ENCODE results near the gene JAKMIP1. TPM values are rescaled to one million over a fixed set of nuclear protein-coding genes. Genes with fewer than 3 reads are reported as not detected.
A peak's percentile ranks its signal among the peaks of the same experiment; 100 is the strongest.

JAKMIP1 gene
- total RNA-seq, 1 experiment from 2014 or later = not detected

- no peak overlapping the region for H3K4me2 ChIP-seq (ENCODE audit: low read length)
- 0 out of 2 replicates have a peak, but pooled peaks cover 5% of the 10 kb centered on the region for H3K27me3 ChIP-seq (ENCODE audit: insufficient read depth, low read length)
- DNase-seq (ENCODE audit: low read depth, low spot score) (no peak), ATAC-seq (peak; percentile 40; the same call in 1 of the 2 replicates)
- H3K9me3 ChIP-seq (ENCODE audit: control insufficient read depth in 1 of 2, insufficient read depth in 1 of 2, low read depth in 1 of 2, low read length in 2 of 2) = no peaks in the 10 kb centered on the region
- H3K27ac ChIP-seq (ENCODE audit: low read depth, low read length) = no peak overlapping the region
- H2AFZ ChIP-seq (ENCODE audit: low read depth, low read length, poor library complexity, severe bottlenecking) = no peak overlapping the region
- H3K4me3 ChIP-seq (replicated peaks in 1 of 2; ENCODE audit: low read depth in 1 of 2, low read length in 2 of 2) = no peak overlapping the region
- no TSS peak for BruUV-seq (replicated peaks)
- H3K79me2 ChIP-seq (ENCODE audit: insufficient read depth, low read length) = no peaks in the 10 kb centered on the region
- no peaks in the 10 kb centered on the region for H3K9me2 ChIP-seq (ENCODE audit: insufficient read depth)
- TF ChIP-seq RAD21 (IDR thresholded peaks at IDR 0.05; ENCODE audit: low read depth) = no peak
- TF ChIP-seq YY1 (IDR thresholded peaks at IDR 0.05; ENCODE audit: extremely low read depth, insufficient replicate concordance, low read depth, low read length) = no peak
- no peak for TF ChIP-seq SRF (IDR thresholded peaks at IDR 0.05; ENCODE audit: low read depth)
- no peak for TF ChIP-seq CBX3 (IDR thresholded peaks at IDR 0.05; ENCODE audit: low read depth)
- no peak for TF ChIP-seq ZNF274 (IDR thresholded peaks at IDR 0.05; ENCODE audit: low read depth, low read length)
- TF ChIP-seq, protein P1, sequence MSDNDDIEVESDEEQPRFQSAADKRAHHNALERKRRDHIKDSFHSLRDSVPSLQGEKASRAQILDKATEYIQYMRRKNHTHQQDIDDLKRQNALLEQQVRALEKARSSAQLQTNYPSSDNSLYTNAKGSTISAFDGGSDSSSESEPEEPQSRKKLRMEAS (IDR thresholded peaks at IDR 0.05) = no peak; the same call in 1 of the 2 replicates
- no peak for TF ChIP-seq EGR1 (IDR thresholded peaks at IDR 0.05; ENCODE audit: low read depth)
- no peak for TF ChIP-seq SIN3A (IDR thresholded peaks at IDR 0.05; ENCODE audit: low read depth)
- TF ChIP-seq SP1 (IDR thresholded peaks at IDR 0.05; ENCODE audit: low read depth) = no peak
- no peak for TF ChIP-seq CEBPB (IDR thresholded peaks at IDR 0.05; ENCODE audit: low read depth)
- ChIA-PET POLR2A (no interaction called here), CTCF (interaction anchor here (0.9 to 2.4 kb wide), 3 partner anchors 9 to 319 kb away, joined by 3 to 12 read pairs (median 6); no protein-coding TSS in a partner anchor), RAD21 (ENCODE audit: low non-redundant PET in 1 of 2, low total read pairs in 2 of 2, uncharacterized antibody in 2 of 2, unreplicated experiment in 2 of 2) (no interaction called here)
- no peaks in the 10 kb centered on the region for H3K4me1 ChIP-seq (ENCODE audit: control insufficient read depth in 1 of 2, insufficient read depth in 2 of 2, low read length in 2 of 2)
- no peaks in the 10 kb centered on the region for H4K20me1 ChIP-seq (ENCODE audit: insufficient read depth)
- no peaks in the 10 kb centered on the region for H3K36me3 ChIP-seq (ENCODE audit: control insufficient read depth in 1 of 2, insufficient read depth in 2 of 2, low read length in 2 of 2)
- H3K9ac ChIP-seq (ENCODE audit: low read length) = no peak overlapping the region
- intact Hi-C loops (cut with micrococcal nuclease) = no loop called here
Observed at GRCh38 chr4:6011686-6012085, 188.7 kb downstream of the JAKMIP1 start.

DNA sequence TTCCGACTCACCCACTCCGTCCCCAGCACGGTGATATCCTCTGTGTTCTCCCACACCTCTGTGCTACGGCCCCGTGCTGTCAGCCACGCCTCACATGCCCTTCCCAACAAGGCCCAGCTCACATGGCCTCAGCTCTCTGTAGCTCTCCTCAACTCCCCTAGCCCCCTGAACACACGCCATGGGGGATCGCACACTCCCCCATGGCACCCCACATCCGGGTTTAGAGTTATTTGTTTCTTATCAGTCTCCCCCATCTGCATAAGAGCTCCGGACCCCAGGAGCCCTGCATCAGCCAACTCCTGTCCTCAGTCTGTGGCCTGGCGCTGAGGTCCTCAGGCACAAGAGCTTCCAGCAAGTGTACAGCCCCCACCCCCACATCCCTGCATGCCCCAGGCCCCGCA lies 189.1 kb downstream of the JAKMIP1 start:
- no peaks in the 10 kb centered on the region for H3K9me3 ChIP-seq (ENCODE audit: control insufficient read depth in 1 of 2, insufficient read depth in 1 of 2, low read depth in 1 of 2, low read length in 2 of 2)
- no peak overlapping the region for H3K9ac ChIP-seq (ENCODE audit: low read length)
- no peak for ATAC-seq
- CTCF ChIA-PET = interaction anchor here (0.7 to 2.4 kb wide), 4 partner anchors 9 to 323 kb away, joined by 3 to 12 read pairs (median 4); no protein-coding TSS in a partner anchor
- H3K27ac ChIP-seq (ENCODE audit: low read depth, low read length) = no peak overlapping the region
- H3K4me3 ChIP-seq (replicated peaks in 1 of 2; ENCODE audit: low read depth in 1 of 2, low read length in 2 of 2) = no peak overlapping the region
- RAD21 ChIA-PET (ENCODE audit: low non-redundant PET in 1 of 2, low total read pairs in 2 of 2, uncharacterized antibody in 2 of 2, unreplicated experiment in 2 of 2) = no interaction called here
- H3K27me3 ChIP-seq (ENCODE audit: insufficient read depth, low read length) = 0 out of 2 replicates have a peak, but pooled peaks cover 5% of the 10 kb centered on the region
- H3K36me3 ChIP-seq (ENCODE audit: control insufficient read depth in 1 of 2, insufficient read depth in 2 of 2, low read length in 2 of 2) = no peaks in the 10 kb centered on the region
- H3K79me2 ChIP-seq (ENCODE audit: insufficient read depth, low read length) = no peaks in the 10 kb centered on the region
- no peaks in the 10 kb centered on the region for H4K20me1 ChIP-seq (ENCODE audit: insufficient read depth)
- H2AFZ ChIP-seq (ENCODE audit: low read depth, low read length, poor library complexity, severe bottlenecking) = no peak overlapping the region
- no peak for DNase-seq (ENCODE audit: low read depth, low spot score)
- H3K9me2 ChIP-seq (ENCODE audit: insufficient read depth) = no peaks in the 10 kb centered on the region
- no peak overlapping the region for H3K4me2 ChIP-seq (ENCODE audit: low read length)
- no TSS peak for BruUV-seq (replicated peaks)
- intact Hi-C loops (cut with micrococcal nuclease) = no loop called here
- POLR2A ChIA-PET = no interaction called here
- H3K4me1 ChIP-seq (ENCODE audit: control insufficient read depth in 1 of 2, insufficient read depth in 2 of 2, low read length in 2 of 2) = no peaks in the 10 kb centered on the region
- TF ChIP-seq POLR2A (IDR thresholded peaks at IDR 0.05; ENCODE audit: borderline replicate concordance, extremely low read depth, insufficient read depth, insufficient read length) (no peak), ZNF274 (IDR thresholded peaks at IDR 0.05; ENCODE audit: low read depth, low read length) (no peak), SIN3A (IDR thresholded peaks at IDR 0.05; ENCODE audit: low read depth) (no peak), CEBPB (IDR thresholded peaks at IDR 0.05; ENCODE audit: low read depth) (no peak), POLR2AphosphoS5 (IDR thresholded peaks at IDR 0.05; ENCODE audit: low read depth, low read length) (no peak), TCF7L2 (IDR thresholded peaks at IDR 0.05; ENCODE audit: borderline replicate concordance, extremely low read depth, insufficient read depth, insufficient read length) (no peak), CTCF (IDR thresholded peaks at IDR 0.05 in 2 of 3, conservative IDR thresholded peaks at IDR 0.05 in 1 of 3; ENCODE audit: borderline replicate concordance in 1 of 3, insufficient read depth in 1 of 3, low read depth in 2 of 3, low read length in 2 of 3) (no peak), RAD21 (IDR thresholded peaks at IDR 0.05; ENCODE audit: low read depth) (no peak), FOSL1 (IDR thresholded peaks at IDR 0.05; ENCODE audit: low read depth) (no peak), SP1 (IDR thresholded peaks at IDR 0.05; ENCODE audit: low read depth) (no peak)
- TF ChIP-seq, protein P1 (IDR thresholded peaks at IDR 0.05) = no peak
- TF ChIP-seq, protein P2, sequence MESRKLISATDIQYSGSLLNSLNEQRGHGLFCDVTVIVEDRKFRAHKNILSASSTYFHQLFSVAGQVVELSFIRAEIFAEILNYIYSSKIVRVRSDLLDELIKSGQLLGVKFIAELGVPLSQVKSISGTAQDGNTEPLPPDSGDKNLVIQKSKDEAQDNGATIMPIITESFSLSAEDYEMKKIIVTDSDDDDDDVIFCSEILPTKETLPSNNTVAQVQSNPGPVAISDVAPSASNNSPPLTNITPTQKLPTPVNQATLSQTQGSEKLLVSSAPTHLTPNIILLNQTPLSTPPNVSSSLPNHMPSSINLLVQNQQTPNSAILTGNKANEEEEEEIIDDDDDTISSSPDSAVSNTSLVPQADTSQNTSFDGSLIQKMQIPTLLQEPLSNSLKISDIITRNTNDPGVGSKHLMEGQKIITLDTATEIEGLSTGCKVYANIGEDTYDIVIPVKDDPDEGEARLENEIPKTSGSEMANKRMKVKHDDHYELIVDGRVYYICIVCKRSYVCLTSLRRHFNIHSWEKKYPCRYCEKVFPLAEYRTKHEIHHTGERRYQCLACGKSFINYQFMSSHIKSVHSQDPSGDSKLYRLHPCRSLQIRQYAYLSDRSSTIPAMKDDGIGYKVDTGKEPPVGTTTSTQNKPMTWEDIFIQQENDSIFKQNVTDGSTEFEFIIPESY (IDR thresholded peaks at IDR 0.05; ENCODE audit: extremely low read depth, insufficient replicate concordance, low read length) = no peak
